Adrenal gland (tissue), 12 donors: ENCODE measurements around the gene ATL1. TPM values are rescaled to one million over a fixed set of nuclear protein-coding genes. Genes with fewer than 3 reads are reported as not detected.

Experiments used
- DNase-seq, 7 donors: peaks; one replicate each; pipeline ENCODE4 v3.0.0-alpha.2; 2019 to 2020
- H3K27ac ChIP-seq, 5 donors: fragments of 200-600 bp; sonication (generic) in 4 of 5; 1 replicate in 3 of 5; 2 replicates in 2 of 5; pipeline versions ENCODE4 v1.5.1 to v1.8.0; 2016 to 2020; ENCODE audit warnings: mild to moderate bottlenecking in 1 of 5
- H3K27me3 ChIP-seq: fragments of 200-600 bp; 2 replicates; pipeline ENCODE4 v1.8.0; 2021
- H3K36me3 ChIP-seq, 2 donors: fragments of 200-600 bp; replicated peaks in 1 of 2; 1 replicate in 1 of 2; 2 replicates in 1 of 2; pipeline versions ENCODE4 v1.5.1 to v1.8.0; 2018 to 2022
- H3K4me1 ChIP-seq, 2 donors: fragments of 200-600 bp; replicated peaks in 1 of 2; 1 replicate in 1 of 2; 2 replicates in 1 of 2; pipeline versions ENCODE4 v1.5.1 to v1.8.0; 2018 to 2021
- H3K4me3 ChIP-seq, 4 donors: fragments of 200-600 bp; sonication (generic) in 3 of 4; one replicate each; pipeline ENCODE4 v1.5.1; 2016 to 2018
- H3K9me3 ChIP-seq, 3 donors: fragments of 200-600 bp; sonication (generic) in 1 of 3; replicated peaks in 1 of 3; 1 replicate in 2 of 3; 2 replicates in 1 of 3; pipeline versions ENCODE4 v1.5.1 to v1.8.0; 2016 to 2021
- POLR2A ChIP-seq, 2 donors: fragments of 450-650 bp; IDR thresholded peaks; one replicate each; pipeline ENCODE4 v1.6.1; 2017; ENCODE audit warnings: antibody characterized with exemption in 2 of 2, mild to moderate bottlenecking in 2 of 2, moderate library complexity in 1 of 2
- WGBS, 4 donors: extraction: QIAGEN DNeasy Blood & Tissue Kit in 2 of 4; methylation state at CpG; one replicate each; pipeline versions ENCODE4 v1.1.5 to v1.1.7; 2013 to 2017; 5-methylcytosine and 5-hydroxymethylcytosine counted together
- intact Hi-C, 2 donors: fragments of 100-400 bp; cut with DNase I; formaldehyde crosslinking; loops; one replicate each; pipeline versions ENCODE4 v1.14.1 to v1.15.0; 2022 to 2023
- polyA plus RNA-seq, 3 donors: library from polyadenylated mRNA; stranded (reverse); fragments of 200-250 nt in 2 of 3; fragments of 350-450 nt in 1 of 3; fragmentation: Illumina TruSeq in 1 of 3; extraction: RNeasy Lipid Tissue Mini Kit (QIAGEN cat#74804) in 1 of 3; gene quantifications; one replicate each; pipeline ENCODE4 v1.2.3, GENCODE V29; 2013 to 2014
- total RNA-seq, 9 donors: library from RNA; depleted of rRNA in 4 of 9; stranded (reverse); fragments of >200 nt in 4 of 9; fragments of 120-200 nt in 1 of 9; fragmentation: NEBNext Ultra II Directional in 1 of 9; extraction: Animal tissue kit (Norgen Biotek cat#: 25700) in 1 of 9; gene quantifications; one replicate each; pipeline versions ENCODE4 v1.1.0 to v1.2.4, GENCODE V29; 2013 to 2023
- TF ChIP-seq, protein P1 (sequence below), 6 experiments: fragments of 450-650 bp in 4 of 6; fragments of 200-600 bp in 2 of 6; sonication (generic) in 1 of 6; IDR thresholded peaks; 1 replicate in 5 of 6; 2 replicates in 1 of 6; pipeline versions ENCODE4 v1.5.1 to v1.8.0; 2016 to 2021; ENCODE audit warnings: antibody characterized with exemption in 6 of 6, mild to moderate bottlenecking in 2 of 6, moderate library complexity in 1 of 6
- donor health status: healthy with polysubstance abuse.
- donor health status: Bipolar disorder and iron deficiency.
- donor health status: DM: yes; HTN: yes; CAD: no.
- donor health status: DM: no; HTN: no; CAD: no.
- donor health status: DM: no; HTN: no; CAD: no.
- donor health status: DM: yes; HTN: yes; CAD: no.

Gene ATL1
- total and polyA plus RNA-seq, 12 donors, result 2.1 to 10.1 (median 6.0) TPM

DNA sequence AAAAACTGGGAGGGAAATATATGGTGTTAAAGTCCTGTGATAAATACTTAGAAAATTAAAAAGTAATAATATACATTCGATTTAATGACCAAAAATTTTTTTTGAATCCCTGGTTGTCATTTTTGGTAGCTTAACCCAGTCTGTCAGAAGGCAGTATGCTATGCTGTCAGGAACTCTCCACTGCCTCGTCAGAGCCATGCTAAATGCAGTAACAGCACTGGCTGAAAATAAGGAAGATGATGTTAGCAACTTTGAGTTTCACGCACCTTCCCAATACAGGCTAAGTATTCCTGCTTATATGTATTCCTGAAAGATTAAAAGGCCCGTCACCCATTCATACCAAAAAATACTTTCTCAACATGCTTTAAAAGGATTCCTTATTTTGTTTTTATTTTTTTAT, 74.0 kb downstream of the ATL1 start:
- no peak for DNase-seq
- no peak overlapping the region for H3K27ac ChIP-seq
- no peaks in the 10 kb centered on the region for H3K36me3 ChIP-seq
- no peaks in the 10 kb centered on the region for H3K4me1 ChIP-seq
- H3K27me3 ChIP-seq, result no peaks in the 10 kb centered on the region
- no peak overlapping the region for H3K4me3 ChIP-seq
- TF ChIP-seq, protein P1, sequence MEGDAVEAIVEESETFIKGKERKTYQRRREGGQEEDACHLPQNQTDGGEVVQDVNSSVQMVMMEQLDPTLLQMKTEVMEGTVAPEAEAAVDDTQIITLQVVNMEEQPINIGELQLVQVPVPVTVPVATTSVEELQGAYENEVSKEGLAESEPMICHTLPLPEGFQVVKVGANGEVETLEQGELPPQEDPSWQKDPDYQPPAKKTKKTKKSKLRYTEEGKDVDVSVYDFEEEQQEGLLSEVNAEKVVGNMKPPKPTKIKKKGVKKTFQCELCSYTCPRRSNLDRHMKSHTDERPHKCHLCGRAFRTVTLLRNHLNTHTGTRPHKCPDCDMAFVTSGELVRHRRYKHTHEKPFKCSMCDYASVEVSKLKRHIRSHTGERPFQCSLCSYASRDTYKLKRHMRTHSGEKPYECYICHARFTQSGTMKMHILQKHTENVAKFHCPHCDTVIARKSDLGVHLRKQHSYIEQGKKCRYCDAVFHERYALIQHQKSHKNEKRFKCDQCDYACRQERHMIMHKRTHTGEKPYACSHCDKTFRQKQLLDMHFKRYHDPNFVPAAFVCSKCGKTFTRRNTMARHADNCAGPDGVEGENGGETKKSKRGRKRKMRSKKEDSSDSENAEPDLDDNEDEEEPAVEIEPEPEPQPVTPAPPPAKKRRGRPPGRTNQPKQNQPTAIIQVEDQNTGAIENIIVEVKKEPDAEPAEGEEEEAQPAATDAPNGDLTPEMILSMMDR (IDR thresholded peaks at IDR 0.05), result no peak
- no peak for TF ChIP-seq POLR2A (IDR thresholded peaks at IDR 0.05)
- intact Hi-C loops, result no loop called here
- no peaks in the 10 kb centered on the region for H3K9me3 ChIP-seq
- 84 to 90% (median 86%) methylated on average over 4 of the region's 4 CpGs for WGBS, 4 donors

DNA sequence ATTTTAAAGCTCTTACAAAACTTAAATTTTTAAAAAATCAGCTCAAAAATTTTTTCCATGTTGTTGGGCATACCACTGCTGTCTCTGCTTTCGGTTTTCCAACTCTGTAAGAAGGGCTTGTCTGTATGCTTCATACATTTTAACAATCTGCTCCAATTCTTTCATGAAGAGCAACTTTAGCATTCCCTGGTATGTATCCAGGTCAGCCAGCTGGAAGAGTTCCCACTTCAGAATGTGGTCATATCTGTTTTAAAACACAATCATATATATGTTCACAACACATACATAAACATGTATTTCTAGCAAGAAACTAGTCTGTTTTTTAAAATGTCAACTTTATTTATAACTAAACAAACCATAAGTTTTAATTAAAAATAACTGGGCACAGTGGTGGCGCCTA, 75.2 kb downstream of the ATL1 start:
- no peaks in the 10 kb centered on the region for H3K9me3 ChIP-seq
- peaks cover 0 to 6% of the 10 kb centered on the region in 2 donors for H3K36me3 ChIP-seq
- no peak overlapping the region for H3K27ac ChIP-seq
- TF ChIP-seq POLR2A (IDR thresholded peaks at IDR 0.05), result no peak
- TF ChIP-seq, protein P1 (IDR thresholded peaks at IDR 0.05), result no peak
- intact Hi-C loops, result no loop called here
- H3K4me3 ChIP-seq, result no peak overlapping the region
- H3K4me1 ChIP-seq, result no peaks in the 10 kb centered on the region
- WGBS, 4 donors, result 89 to 96% (median 93%) methylated on average over 2 of the region's 2 CpGs
- no peak for DNase-seq
- H3K27me3 ChIP-seq, result no peaks in the 10 kb centered on the region

DNA sequence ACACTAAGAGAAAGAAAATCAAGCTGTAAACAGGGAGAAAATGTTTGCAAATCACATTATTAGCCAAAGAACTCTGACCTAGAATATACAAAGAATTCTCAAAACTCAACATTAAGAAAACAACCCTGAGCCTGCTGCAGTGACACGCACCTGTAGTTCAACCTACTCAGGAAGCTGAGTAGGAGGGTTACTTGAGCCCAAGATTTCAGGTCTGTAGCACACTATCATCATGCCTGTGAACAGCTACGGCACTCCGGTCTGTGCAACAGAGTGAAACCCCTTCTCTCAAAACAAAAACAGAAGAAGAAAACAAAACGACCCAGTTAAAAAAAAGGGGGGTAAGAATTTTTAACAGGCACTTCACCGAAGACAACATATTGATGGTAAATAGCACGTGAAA, 87.3 kb downstream of the ATL1 start:
- intact Hi-C loops, result no loop called here
- DNase-seq, result no peak
- Histone ChIP-seq H3K4me1 (peaks cover 0 to 22% of the 10 kb centered on the region in 2 donors), H3K9me3 (no peaks in the 10 kb centered on the region), H3K36me3 (no peaks in the 10 kb centered on the region), H3K27me3 (no peaks in the 10 kb centered on the region), H3K4me3 (no peak overlapping the region), H3K27ac (no peak overlapping the region)
- 76 to 85% (median 83%) methylated on average over 6 of the region's 6 CpGs for WGBS, 4 donors
- TF ChIP-seq POLR2A (IDR thresholded peaks at IDR 0.05), result no peak
- TF ChIP-seq, protein P1 (IDR thresholded peaks at IDR 0.05), result no peak

DNA sequence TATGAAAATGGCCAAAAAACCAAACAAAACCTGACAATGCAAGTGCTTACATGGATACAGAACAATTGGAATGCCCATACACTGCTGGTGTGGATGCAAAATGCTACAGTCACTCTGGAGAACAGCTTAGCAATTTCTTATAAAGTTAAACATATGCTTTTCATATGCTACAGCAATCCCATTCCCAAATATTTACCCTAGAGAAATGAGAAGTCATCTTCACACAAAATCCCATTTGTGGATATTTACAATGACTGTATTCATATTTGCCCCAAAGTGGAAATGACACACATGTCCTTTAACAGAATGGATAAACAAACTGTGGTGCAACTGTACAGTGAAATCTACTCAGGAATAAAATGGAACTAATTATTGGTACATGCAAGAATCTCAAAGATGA, 87.8 kb downstream of the ATL1 start:
- no peak for DNase-seq
- Histone ChIP-seq H3K27ac (no peak overlapping the region), H3K9me3 (no peaks in the 10 kb centered on the region), H3K27me3 (no peaks in the 10 kb centered on the region), H3K4me1 (peaks cover 0 to 22% of the 10 kb centered on the region in 2 donors), H3K36me3 (no peaks in the 10 kb centered on the region), H3K4me3 (no peak overlapping the region)
- intact Hi-C loops, result no loop called here
- TF ChIP-seq, protein P1 (IDR thresholded peaks at IDR 0.05), result no peak
- no peak for TF ChIP-seq POLR2A (IDR thresholded peaks at IDR 0.05)
